OCI-LY3 (cell line): ENCODE results near the gene SLC16A4.

Experiments
- H2AFZ ChIP-seq: fragments of 200-600, 300-600 bp; shearing (Covaris generic); 2 replicates; pipeline ENCODE4 v1.6.0; 2014; ENCODE audit warnings: antibody characterized with exemption, low read depth, low read length
- H3K27ac ChIP-seq: fragments of 200-600, 300-600 bp; sonication (generic); 2 replicates; pipeline ENCODE4 v1.5.1; 2014; ENCODE audit warnings: mild to moderate bottlenecking, low read length, moderate library complexity, mixed read lengths
- H3K27me3 ChIP-seq: fragments of 200-600, 300-600 bp; sonication (generic); 2 replicates; pipeline ENCODE4 v1.6.1; 2014; ENCODE audit warnings: low read depth, low read length, mixed read lengths
- H3K36me3 ChIP-seq: fragments of 200-600, 300-600 bp; sonication (generic); replicated peaks from 2 replicates; pipeline ENCODE3; 2014; ENCODE audit warnings: low read depth, low read length, mixed read lengths
- H3K4me1 ChIP-seq: fragments of 300-600, 200-600 bp; sonication (generic); 2 replicates; pipeline ENCODE4 v1.6.1; 2014; ENCODE audit warnings: low read length, mixed read lengths
- H3K4me2 ChIP-seq: fragments of 200-600, 300-600 bp; sonication (generic); 2 replicates; pipeline ENCODE4 v1.6.1; 2014; ENCODE audit warnings: low read length, mixed read lengths
- H3K4me3 ChIP-seq: fragments of 300-600, 200-600 bp; sonication (generic); 2 replicates; pipeline ENCODE4 v1.5.1; 2014; ENCODE audit warnings: antibody characterized with exemption, mild to moderate bottlenecking, low read length, moderate library complexity
- H3K79me2 ChIP-seq: fragments of 300-600, 200-600 bp; shearing (Covaris generic); 2 replicates; pipeline ENCODE4 v1.6.1; 2014; ENCODE audit warnings: mild to moderate bottlenecking, low read length, mixed read lengths
- H3K9ac ChIP-seq: fragments of 300-600, 200-600 bp; shearing (Covaris generic); 2 replicates; pipeline ENCODE4 v1.6.0; 2014; ENCODE audit warnings: mild to moderate bottlenecking, low read length, moderate library complexity
- H3K9me3 ChIP-seq: fragments of 200-600, 300-600 bp; shearing (Covaris generic); 2 replicates; pipeline ENCODE4 v1.6.1; 2014; ENCODE audit warnings: low read length, mixed read lengths; ENCODE audit not compliant: insufficient read depth
- H4K20me1 ChIP-seq: fragments of 200-600, 300-600 bp; sonication (generic); 2 replicates; pipeline ENCODE4 v1.6.1; 2016; ENCODE audit warnings: low read length, mixed read lengths; ENCODE audit not compliant: insufficient read depth
- EZH2phosphoT487 ChIP-seq: fragments of 200-600 bp; shearing (Covaris generic); IDR thresholded peaks from 2 replicates; pipeline ENCODE4 v1.6.1; 2018; ENCODE audit warnings: antibody characterized with exemption, mixed run types, low read depth
- TF ChIP-seq, protein P1 (sequence below): fragments of 200-600, 300-600 bp; sonication (generic); IDR thresholded peaks from 2 replicates; pipeline ENCODE4 v1.5.1; 2014; ENCODE audit warnings: antibody characterized with exemption, low read length, low read depth

SLC16A4 gene

DNA sequence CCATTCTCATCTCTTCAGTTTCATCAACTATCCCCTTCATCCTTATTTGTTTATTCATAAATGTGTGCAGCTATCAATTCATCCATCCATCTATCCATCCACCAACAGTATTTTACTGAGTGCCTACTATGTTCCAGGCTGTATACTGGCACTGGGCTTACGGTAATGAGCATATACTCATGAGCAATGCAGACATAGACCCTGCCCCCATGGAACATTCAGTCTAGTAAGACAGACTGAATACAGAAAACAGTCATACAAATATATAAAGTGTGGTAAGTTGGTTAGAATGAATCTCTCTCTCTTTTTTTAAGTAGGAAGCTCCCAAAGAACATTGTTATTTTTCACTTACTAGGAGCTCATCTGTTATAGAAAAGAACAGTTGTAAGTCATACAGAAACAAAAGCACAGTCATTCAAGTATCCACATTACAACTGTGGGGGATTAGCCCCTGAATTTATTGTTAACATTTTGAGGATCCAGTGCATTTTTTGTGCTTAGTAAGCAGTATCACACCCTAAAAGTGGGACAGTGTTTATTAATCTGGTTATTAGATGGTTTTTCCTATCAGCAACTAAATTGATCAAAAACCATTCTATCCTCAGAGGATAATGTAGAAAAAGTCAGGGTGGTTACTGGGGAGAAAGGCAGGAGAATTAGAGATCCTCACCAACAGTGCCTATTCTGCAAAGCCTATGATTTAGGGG is 3.6 kb downstream of the SLC16A4 start:
- H4K20me1 ChIP-seq = no peaks in the 10 kb centered on the region
- H3K79me2 ChIP-seq = no peaks in the 10 kb centered on the region
- peaks cover 22% of the 10 kb centered on the region for H3K36me3 ChIP-seq
- H3K9me3 ChIP-seq = no peaks in the 10 kb centered on the region
- TF ChIP-seq, protein P1, sequence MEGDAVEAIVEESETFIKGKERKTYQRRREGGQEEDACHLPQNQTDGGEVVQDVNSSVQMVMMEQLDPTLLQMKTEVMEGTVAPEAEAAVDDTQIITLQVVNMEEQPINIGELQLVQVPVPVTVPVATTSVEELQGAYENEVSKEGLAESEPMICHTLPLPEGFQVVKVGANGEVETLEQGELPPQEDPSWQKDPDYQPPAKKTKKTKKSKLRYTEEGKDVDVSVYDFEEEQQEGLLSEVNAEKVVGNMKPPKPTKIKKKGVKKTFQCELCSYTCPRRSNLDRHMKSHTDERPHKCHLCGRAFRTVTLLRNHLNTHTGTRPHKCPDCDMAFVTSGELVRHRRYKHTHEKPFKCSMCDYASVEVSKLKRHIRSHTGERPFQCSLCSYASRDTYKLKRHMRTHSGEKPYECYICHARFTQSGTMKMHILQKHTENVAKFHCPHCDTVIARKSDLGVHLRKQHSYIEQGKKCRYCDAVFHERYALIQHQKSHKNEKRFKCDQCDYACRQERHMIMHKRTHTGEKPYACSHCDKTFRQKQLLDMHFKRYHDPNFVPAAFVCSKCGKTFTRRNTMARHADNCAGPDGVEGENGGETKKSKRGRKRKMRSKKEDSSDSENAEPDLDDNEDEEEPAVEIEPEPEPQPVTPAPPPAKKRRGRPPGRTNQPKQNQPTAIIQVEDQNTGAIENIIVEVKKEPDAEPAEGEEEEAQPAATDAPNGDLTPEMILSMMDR = no peak
- no peak for TF ChIP-seq EZH2phosphoT487
- H3K27ac ChIP-seq = peak overlapping the region; percentile 73
- peaks cover 55% of the 10 kb centered on the region for H3K4me1 ChIP-seq
- H3K27me3 ChIP-seq = no peaks in the 10 kb centered on the region
- H3K4me2 ChIP-seq = peak overlapping the region; percentile 77
- H2AFZ ChIP-seq = no peak overlapping the region
- H3K9ac ChIP-seq = no peak overlapping the region
- peak overlapping the region; percentile 36 for H3K4me3 ChIP-seq

DNA sequence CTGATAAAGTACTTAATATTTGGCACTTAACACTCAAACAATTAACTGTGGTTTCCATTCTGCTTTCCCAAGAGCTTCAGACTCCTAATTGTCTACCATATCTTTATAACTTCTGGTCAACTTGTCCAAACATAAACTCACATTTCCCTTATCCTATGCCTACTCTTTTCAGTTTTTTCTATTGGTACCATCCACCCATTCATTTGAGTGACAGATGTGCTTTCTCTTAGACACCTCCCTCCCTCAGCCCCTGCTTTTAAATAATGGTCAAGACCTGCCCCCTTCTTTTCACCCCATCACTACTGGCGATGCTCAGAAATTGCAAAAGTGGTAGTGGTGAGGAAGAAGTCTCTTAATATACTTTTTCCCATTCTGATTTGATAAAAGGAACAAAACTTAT is 5.5 kb downstream of the SLC16A4 start:
- no peak overlapping the region for H2AFZ ChIP-seq
- no peaks in the 10 kb centered on the region for H4K20me1 ChIP-seq
- H3K4me1 ChIP-seq = peaks cover 64% of the 10 kb centered on the region
- H3K36me3 ChIP-seq = peaks cover 22% of the 10 kb centered on the region
- H3K27me3 ChIP-seq = no peaks in the 10 kb centered on the region
- no peaks in the 10 kb centered on the region for H3K79me2 ChIP-seq
- H3K9me3 ChIP-seq = no peaks in the 10 kb centered on the region
- H3K27ac ChIP-seq = peak overlapping the region; percentile 73; the same call in 1 of the 2 replicates
- no peak overlapping the region; the same call in 1 of the 2 replicates for H3K9ac ChIP-seq
- H3K4me2 ChIP-seq = peak overlapping the region; percentile 77
- peak overlapping the region; percentile 58 for H3K4me3 ChIP-seq
- TF ChIP-seq, protein P1 = no peak
- TF ChIP-seq EZH2phosphoT487 = no peak

DNA sequence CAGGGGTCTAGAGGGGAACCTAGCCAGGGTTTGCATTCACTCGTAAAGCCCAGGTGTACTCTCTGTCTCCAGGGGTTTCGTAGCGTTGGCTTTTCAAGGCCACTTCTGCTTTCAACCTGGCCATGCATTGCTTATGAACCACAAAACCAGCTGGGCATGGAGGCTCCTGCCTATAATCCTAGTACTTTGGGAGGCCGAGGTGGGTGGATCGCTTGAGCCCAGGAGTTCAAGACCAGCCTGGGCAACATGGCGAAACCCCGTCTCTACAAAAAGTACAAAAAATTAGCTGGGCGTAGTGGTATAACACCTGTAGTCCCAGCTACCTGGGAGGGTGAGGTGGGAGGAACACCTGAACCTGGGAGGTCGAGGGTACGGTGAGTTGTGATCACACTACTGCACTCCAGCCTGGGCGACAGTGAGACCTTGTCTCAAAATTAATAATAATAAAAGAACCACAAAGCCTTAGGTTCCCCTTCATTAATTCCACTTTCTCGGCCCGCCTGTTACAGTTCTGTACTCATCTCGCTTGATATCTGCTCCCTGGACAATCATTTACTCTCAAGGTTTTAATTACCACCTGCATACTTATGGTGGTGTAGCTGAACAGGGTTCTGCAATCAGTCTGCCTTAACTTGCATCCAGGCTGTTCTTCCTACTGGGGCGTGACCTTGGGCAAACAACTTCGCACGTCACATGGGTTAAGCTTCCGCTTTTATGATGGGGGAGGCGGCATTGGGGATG is 6.1 kb downstream of the SLC16A4 start:
- peaks cover 25% of the 10 kb centered on the region for H3K36me3 ChIP-seq

More for the DNA sequence above, 6.1 kb downstream of the SLC16A4 start:
- peak overlapping the region; percentile 77 for H3K4me2 ChIP-seq
- H2AFZ ChIP-seq = no peak overlapping the region
- no peaks in the 10 kb centered on the region for H3K27me3 ChIP-seq
- H3K4me3 ChIP-seq = peak overlapping the region; percentile 58
- H3K9me3 ChIP-seq = no peaks in the 10 kb centered on the region
- peak overlapping the region; percentile 43 for H3K9ac ChIP-seq
- no peaks in the 10 kb centered on the region for H3K79me2 ChIP-seq
- H3K4me1 ChIP-seq = peaks cover 69% of the 10 kb centered on the region
- TF ChIP-seq EZH2phosphoT487 = no peak
- TF ChIP-seq, protein P1 = no peak
- no peaks in the 10 kb centered on the region for H4K20me1 ChIP-seq
- peak overlapping the region; percentile 73 for H3K27ac ChIP-seq
